H9 (cell line): ENCODE results near the gene ZNF860. TPM values are rescaled to one million over a fixed set of nuclear protein-coding genes. Genes with fewer than 3 reads are reported as not detected.

Experiments
- DNase-seq: peaks from one replicate; pipeline ENCODE4 v3.0.0-alpha.2; 2017
- H2AFZ ChIP-seq: one replicate; pipeline ENCODE4 v1.6.1; 2013; ENCODE audit warnings: mild to moderate bottlenecking, low read length, control low read depth, moderate library complexity
- H2AK5ac ChIP-seq: 2 replicates; pipeline ENCODE4 v1.6.1; 2013; ENCODE audit warnings: low read length, control low read depth, mixed read lengths; ENCODE audit not compliant: insufficient read length
- H2BK120ac ChIP-seq: one replicate; pipeline ENCODE4 v1.6.1; 2013; ENCODE audit warnings: low read depth, mild to moderate bottlenecking, low read length, control low read depth, inconsistent platforms; ENCODE audit not compliant: poor library complexity, severe bottlenecking
- H2BK12ac ChIP-seq: 2 replicates; pipeline ENCODE4 v1.6.1; 2013; ENCODE audit warnings: low read length, control low read depth, mixed read lengths, low read depth; ENCODE audit not compliant: insufficient read length
- H2BK15ac ChIP-seq: 2 replicates; pipeline ENCODE4 v1.6.1; 2013; ENCODE audit warnings: low read depth, low read length, control low read depth
- H2BK20ac ChIP-seq: one replicate; pipeline ENCODE4 v1.6.1; 2013; ENCODE audit warnings: low read depth, mild to moderate bottlenecking, low read length, control low read depth, inconsistent platforms; ENCODE audit not compliant: poor library complexity, severe bottlenecking
- H2BK5ac ChIP-seq: 2 replicates; pipeline ENCODE4 v1.6.1; 2013; ENCODE audit warnings: low read length, control low read depth, mixed read lengths; ENCODE audit not compliant: insufficient read length
- H3K14ac ChIP-seq: 2 replicates; pipeline ENCODE4 v1.6.1; 2013; ENCODE audit warnings: low read length, control low read depth; ENCODE audit not compliant: insufficient read depth
- H3K18ac ChIP-seq: 2 replicates; pipeline ENCODE4 v1.6.1; 2013; ENCODE audit warnings: low read depth, mild to moderate bottlenecking, mixed read lengths, low read length, control low read depth; ENCODE audit not compliant: insufficient read length
- H3K23ac ChIP-seq: 2 replicates; pipeline ENCODE4 v1.6.1; 2013; ENCODE audit warnings: low read length, control low read depth, mixed read lengths, low read depth; ENCODE audit not compliant: insufficient read length
- H3K23me2 ChIP-seq: 2 replicates; pipeline ENCODE4 v1.6.1; 2013; ENCODE audit warnings: low read depth, mild to moderate bottlenecking, mixed read lengths, low read length, control low read depth; ENCODE audit not compliant: insufficient read length, poor library complexity, severe bottlenecking
- H3K27ac ChIP-seq: 2 replicates; pipeline ENCODE4 v1.5.1; 2013; ENCODE audit warnings: low read length, control low read depth, mixed read lengths, low read depth; ENCODE audit not compliant: insufficient read length
- H3K27me3 ChIP-seq: 2 replicates; pipeline ENCODE4 v1.6.1; 2013; ENCODE audit warnings: low read length, control low read depth, inconsistent platforms; ENCODE audit not compliant: insufficient read depth
- H3K4ac ChIP-seq: 2 replicates; pipeline ENCODE4 v1.6.1; 2013; ENCODE audit warnings: low read depth, mild to moderate bottlenecking, control low read depth, inconsistent platforms, low read length, moderate library complexity
- H3K4me1 ChIP-seq: 2 replicates; pipeline ENCODE4 v1.6.1; 2013; ENCODE audit warnings: low read length, control low read depth, inconsistent platforms; ENCODE audit not compliant: insufficient read depth
- H3K4me2 ChIP-seq: 2 replicates; pipeline ENCODE4 v1.6.1; 2013; ENCODE audit warnings: low read length, control low read depth, mixed read lengths; ENCODE audit not compliant: insufficient read length, insufficient read depth
- H3K56ac ChIP-seq: 2 replicates; pipeline ENCODE4 v1.6.1; 2013; ENCODE audit warnings: low read depth, mild to moderate bottlenecking, mixed read lengths, low read length, control low read depth; ENCODE audit not compliant: insufficient read length
- H3K79me1 ChIP-seq: 2 replicates; pipeline ENCODE4 v1.6.1; 2013; ENCODE audit warnings: low read depth, mild to moderate bottlenecking, moderate library complexity, low read length, control low read depth, inconsistent platforms; ENCODE audit not compliant: insufficient read depth, poor library complexity, severe bottlenecking
- H3K79me2 ChIP-seq: 2 replicates; pipeline ENCODE4 v1.6.1; 2013; ENCODE audit warnings: low read length, control low read depth, inconsistent platforms; ENCODE audit not compliant: insufficient read depth
- H3K9ac ChIP-seq: 2 replicates; pipeline ENCODE4 v1.6.1; 2013; ENCODE audit warnings: low read length, control low read depth, mixed read lengths; ENCODE audit not compliant: insufficient read length; ENCODE audit errors: extremely low read depth
- H3K9me3 ChIP-seq: one replicate; pipeline ENCODE4 v1.6.1; 2013; ENCODE audit warnings: low read depth, low read length, inconsistent platforms; ENCODE audit not compliant: control insufficient read depth
- H3T11ph ChIP-seq: one replicate; pipeline ENCODE4 v1.6.1; 2013; ENCODE audit warnings: mild to moderate bottlenecking, low read length, control low read depth, inconsistent platforms
- H4K20me1 ChIP-seq: one replicate; pipeline ENCODE4 v1.6.1; 2013; ENCODE audit not compliant: control insufficient read depth, insufficient read length, insufficient read depth
- H4K5ac ChIP-seq: 2 replicates; pipeline ENCODE4 v1.6.1; 2013; ENCODE audit warnings: low read depth, mild to moderate bottlenecking, mixed read lengths, low read length, control low read depth; ENCODE audit not compliant: insufficient read length
- H4K8ac ChIP-seq: replicated peaks from 2 replicates; pipeline ENCODE4 v1.6.1; 2013; ENCODE audit warnings: low read length, control low read depth, mixed read lengths, low read depth; ENCODE audit not compliant: insufficient read length
- H4K91ac ChIP-seq: 2 replicates; pipeline ENCODE4 v1.6.1; 2013; ENCODE audit warnings: low read depth, mild to moderate bottlenecking, moderate library complexity, mixed read lengths, low read length, control low read depth; ENCODE audit not compliant: insufficient read length
- H3K27ac Mint-ChIP-seq, 3 experiments: 2 replicates in 2 of 3; 3 replicates in 1 of 3; pipeline ENCODE4 v1.8.0; 2020 to 2021; ENCODE audit warnings: mixed read lengths in 3 of 3, mild to moderate bottlenecking in 1 of 3, moderate library complexity in 1 of 3
- H3K27me3 Mint-ChIP-seq: 2 replicates; pipeline ENCODE4 v1.8.0; 2021; ENCODE audit warnings: low read depth, mild to moderate bottlenecking, moderate library complexity, mixed read lengths
- H3K36me3 Mint-ChIP-seq, 3 experiments: 2 replicates in 2 of 3; 3 replicates in 1 of 3; pipeline ENCODE4 v1.8.0; 2020 to 2021; ENCODE audit warnings: low read depth in 3 of 3, mixed read lengths in 3 of 3; ENCODE audit not compliant: insufficient read depth in 1 of 3
- H3K4me1 Mint-ChIP-seq, 2 experiments: 2 replicates each; pipeline ENCODE4 v1.8.0; 2020; ENCODE audit warnings: mixed read lengths in 2 of 2
- H3K4me3 Mint-ChIP-seq, 2 experiments: 2 replicates in 1 of 2; 3 replicates in 1 of 2; pipeline ENCODE4 v1.8.0; 2020 to 2021; ENCODE audit warnings: mild to moderate bottlenecking in 2 of 2, mixed read lengths in 2 of 2, moderate library complexity in 1 of 2
- H3K9me3 Mint-ChIP-seq, 2 experiments: 2 replicates in 1 of 2; 3 replicates in 1 of 2; pipeline ENCODE4 v1.8.0; 2020; ENCODE audit warnings: mild to moderate bottlenecking in 2 of 2, mixed read lengths in 2 of 2, moderate library complexity in 1 of 2
- CTCF ChIP-seq: fragments of 200-600 bp; sonication (generic); conservative IDR thresholded peaks from 3 replicates; pipeline ENCODE4 v1.8.0; 2021; ENCODE audit warnings: antibody characterized with exemption, mild to moderate bottlenecking
- WGBS: extraction: QIAGEN DNeasy Blood & Tissue Kit; methylation state at CpG from one replicate; pipeline ENCODE4 v1.1.7; 2013; ENCODE audit warnings: missing lambda C conversion rate, low lambda C conversion rate, mixed read lengths; ENCODE audit not compliant: insufficient read length; ENCODE audit errors: extremely low coverage; 5-methylcytosine and 5-hydroxymethylcytosine counted together
- total RNA-seq: library from RNA; stranded (reverse); gene quantifications from 2 replicates; pipeline ENCODE4 v1.2.1, GENCODE V29; 2021

The ZNF860 gene
- total RNA-seq, 1 experiment from 2014 or later = 2.6 TPM

- Mint-ChIP-seq H3K27ac (no peak overlapping the region), H3K9me3 (peaks cover 4 to 13% of the 10 kb centered on the region in 2 experiments; a peak in 3 of 5 replicates)
- H3K4me2 ChIP-seq = no peak overlapping the region
Measured at GRCh38 chr3:32017286-32017685, 35.7 kb downstream of the ZNF860 start.

More at GRCh38 chr3:32017286-32017685, 35.7 kb downstream of the ZNF860 start:
- Histone ChIP-seq H3K27ac (no peak overlapping the region), H2BK15ac (no peak overlapping the region), H4K5ac (no peak overlapping the region), H2AFZ (no peak overlapping the region), H3K14ac (no peak overlapping the region), H3T11ph (no peak overlapping the region), H3K4me1 (no peaks in the 10 kb centered on the region), H3K56ac (no peak overlapping the region), H2BK20ac (no peak overlapping the region), H4K91ac (no peak overlapping the region), H3K9me3 (no peaks in the 10 kb centered on the region), H4K20me1 (no peaks in the 10 kb centered on the region), H2BK120ac (no peak overlapping the region), H4K8ac (no peak overlapping the region), H3K79me1 (no peaks in the 10 kb centered on the region), H2BK5ac (no peak overlapping the region), H3K4ac (no peak overlapping the region), H3K79me2 (no peaks in the 10 kb centered on the region), H3K9ac (no peak overlapping the region), H3K27me3 (no peaks in the 10 kb centered on the region), H3K23ac (no peak overlapping the region), H3K23me2 (no peaks in the 10 kb centered on the region), H3K18ac (no peak overlapping the region), H2BK12ac (no peak overlapping the region), H2AK5ac (no peak overlapping the region)
- TF ChIP-seq CTCF = no peak
- Mint-ChIP-seq H3K27me3 (no peaks in the 10 kb centered on the region; the same call in 1 of the 2 replicates), H3K4me1 (peaks cover 0 to 5% of the 10 kb centered on the region in 2 experiments; a peak in 2 of 4 replicates), H3K4me3 (no peak overlapping the region), H3K36me3 (no peaks in the 10 kb centered on the region; a peak in 1 of 7 replicates)
- no CpG with 5 or more reads among the region's 3 CpGs for WGBS
- DNase-seq = no peak
